ENCODE results near the gene COL23A1.

GRCh38 chr5:178389026-178389729 lies 201.0 kb downstream of the COL23A1 start:
- TF ChIP-seq, protein P1, sequence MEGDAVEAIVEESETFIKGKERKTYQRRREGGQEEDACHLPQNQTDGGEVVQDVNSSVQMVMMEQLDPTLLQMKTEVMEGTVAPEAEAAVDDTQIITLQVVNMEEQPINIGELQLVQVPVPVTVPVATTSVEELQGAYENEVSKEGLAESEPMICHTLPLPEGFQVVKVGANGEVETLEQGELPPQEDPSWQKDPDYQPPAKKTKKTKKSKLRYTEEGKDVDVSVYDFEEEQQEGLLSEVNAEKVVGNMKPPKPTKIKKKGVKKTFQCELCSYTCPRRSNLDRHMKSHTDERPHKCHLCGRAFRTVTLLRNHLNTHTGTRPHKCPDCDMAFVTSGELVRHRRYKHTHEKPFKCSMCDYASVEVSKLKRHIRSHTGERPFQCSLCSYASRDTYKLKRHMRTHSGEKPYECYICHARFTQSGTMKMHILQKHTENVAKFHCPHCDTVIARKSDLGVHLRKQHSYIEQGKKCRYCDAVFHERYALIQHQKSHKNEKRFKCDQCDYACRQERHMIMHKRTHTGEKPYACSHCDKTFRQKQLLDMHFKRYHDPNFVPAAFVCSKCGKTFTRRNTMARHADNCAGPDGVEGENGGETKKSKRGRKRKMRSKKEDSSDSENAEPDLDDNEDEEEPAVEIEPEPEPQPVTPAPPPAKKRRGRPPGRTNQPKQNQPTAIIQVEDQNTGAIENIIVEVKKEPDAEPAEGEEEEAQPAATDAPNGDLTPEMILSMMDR (IDR thresholded peaks at IDR 0.05): no peak
- TF ChIP-seq, protein P2, sequence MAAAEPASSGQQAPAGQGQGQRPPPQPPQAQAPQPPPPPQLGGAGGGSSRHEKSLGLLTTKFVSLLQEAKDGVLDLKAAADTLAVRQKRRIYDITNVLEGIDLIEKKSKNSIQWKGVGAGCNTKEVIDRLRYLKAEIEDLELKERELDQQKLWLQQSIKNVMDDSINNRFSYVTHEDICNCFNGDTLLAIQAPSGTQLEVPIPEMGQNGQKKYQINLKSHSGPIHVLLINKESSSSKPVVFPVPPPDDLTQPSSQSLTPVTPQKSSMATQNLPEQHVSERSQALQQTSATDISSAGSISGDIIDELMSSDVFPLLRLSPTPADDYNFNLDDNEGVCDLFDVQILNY (CRISPR knock-in tag; IDR thresholded peaks at IDR 0.05): no peak
- TF ChIP-seq ELF4 (CRISPR knock-in tag; IDR thresholded peaks at IDR 0.05; ENCODE audit: low read depth): no peak
